Fibroblast of lung (primary cell): ENCODE results near the gene DCAF11.

ENCODE experiments used
- EZH2 ChIP-seq: IDR thresholded peaks from 2 replicates; pipeline ENCODE4 v1.5.1; 2012; ENCODE audit warnings: low read length, control low read depth, mild to moderate bottlenecking; ENCODE audit errors: missing control alignments
- TF ChIP-seq, protein P1 (sequence below), 2 donors: IDR thresholded peaks in 1 of 2; conservative IDR thresholded peaks in 1 of 2; 1 replicate in 1 of 2; 2 replicates in 1 of 2; pipeline ENCODE4 v1.5.1; 2011 to 2012; ENCODE audit warnings: low read length in 2 of 2, control low read depth in 1 of 2, inconsistent platforms in 1 of 2, low read depth in 1 of 2, mild to moderate bottlenecking in 1 of 2

DNA sequence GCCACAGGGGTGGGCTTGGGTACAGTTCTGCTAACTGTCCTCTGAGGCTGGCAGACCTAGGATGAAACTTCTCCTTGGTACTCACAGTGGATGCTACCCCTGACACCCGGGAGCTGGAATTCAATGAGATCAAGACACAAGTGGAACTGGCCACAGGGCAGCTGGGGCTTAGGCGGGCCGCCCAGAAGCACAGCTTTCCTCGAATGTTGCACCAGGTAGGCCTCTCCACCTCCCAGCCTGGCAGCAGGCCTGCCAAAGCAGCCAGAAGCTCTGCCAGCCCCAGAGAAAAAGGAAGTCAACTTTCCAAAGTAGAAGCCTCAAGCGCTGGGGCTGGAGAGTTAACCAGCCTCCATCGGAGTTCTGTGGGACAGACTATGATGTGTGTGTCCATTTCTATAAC is 2.6 kb downstream of the DCAF11 start:
- TF ChIP-seq, protein P1, sequence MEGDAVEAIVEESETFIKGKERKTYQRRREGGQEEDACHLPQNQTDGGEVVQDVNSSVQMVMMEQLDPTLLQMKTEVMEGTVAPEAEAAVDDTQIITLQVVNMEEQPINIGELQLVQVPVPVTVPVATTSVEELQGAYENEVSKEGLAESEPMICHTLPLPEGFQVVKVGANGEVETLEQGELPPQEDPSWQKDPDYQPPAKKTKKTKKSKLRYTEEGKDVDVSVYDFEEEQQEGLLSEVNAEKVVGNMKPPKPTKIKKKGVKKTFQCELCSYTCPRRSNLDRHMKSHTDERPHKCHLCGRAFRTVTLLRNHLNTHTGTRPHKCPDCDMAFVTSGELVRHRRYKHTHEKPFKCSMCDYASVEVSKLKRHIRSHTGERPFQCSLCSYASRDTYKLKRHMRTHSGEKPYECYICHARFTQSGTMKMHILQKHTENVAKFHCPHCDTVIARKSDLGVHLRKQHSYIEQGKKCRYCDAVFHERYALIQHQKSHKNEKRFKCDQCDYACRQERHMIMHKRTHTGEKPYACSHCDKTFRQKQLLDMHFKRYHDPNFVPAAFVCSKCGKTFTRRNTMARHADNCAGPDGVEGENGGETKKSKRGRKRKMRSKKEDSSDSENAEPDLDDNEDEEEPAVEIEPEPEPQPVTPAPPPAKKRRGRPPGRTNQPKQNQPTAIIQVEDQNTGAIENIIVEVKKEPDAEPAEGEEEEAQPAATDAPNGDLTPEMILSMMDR (conservative IDR thresholded peaks at IDR 0.05 in 1 of 2, IDR thresholded peaks at IDR 0.05 in 1 of 2; ENCODE audit: low read depth in 1 of 2, low read length in 2 of 2), result no peak
- no peak for TF ChIP-seq EZH2
